ENCODE measurements around the gene PLAC1.

Gene PLAC1

GRCh38 chrX:134544513-134545151 lies 113.6 kb downstream of the PLAC1 start:
- no peak for TF ChIP-seq CTCF (IDR thresholded peaks at IDR 0.05; ENCODE audit: insufficient read depth, low read length, missing control alignments)
- POLR2A ChIA-PET, result interaction anchor here (1.4 to 1.5 kb wide), 2 partner anchors 125 to 238 kb away, joined by 3 to 4 read pairs; no protein-coding TSS in a partner anchor
- CTCF ChIA-PET, result interaction anchor here (1.3 to 1.8 kb wide), 3 partner anchors 219 to 244 kb away, joined by 3 to 4 read pairs (median 3); no protein-coding TSS in a partner anchor
- DNase-seq (ENCODE audit: low read depth, low spot score), result no peak
- H3K4me3 ChIP-seq (ENCODE audit: low read depth, low read length), result peak overlapping the region; percentile 6

GRCh38 chrX:134544135-134544512 lies 114.1 kb downstream of the PLAC1 start:
- ChIA-PET CTCF (interaction anchor here (1.3 to 1.8 kb wide), 3 partner anchors 220 to 245 kb away, joined by 3 to 4 read pairs (median 3); no protein-coding TSS in a partner anchor), POLR2A (interaction anchor here (1.4 to 1.5 kb wide), 2 partner anchors 125 to 239 kb away, joined by 3 to 4 read pairs; no protein-coding TSS in a partner anchor)
- DNase-seq (ENCODE audit: low read depth, low spot score), result no peak
- no peak overlapping the region; the same call in 1 of the 2 replicates for H3K4me3 ChIP-seq (ENCODE audit: low read depth, low read length)
- TF ChIP-seq CTCF (IDR thresholded peaks at IDR 0.05; ENCODE audit: insufficient read depth, low read length, missing control alignments), result no peak

GRCh38 chrX:134543288-134543687 lies 115.0 kb downstream of the PLAC1 start:
- no peak for TF ChIP-seq CTCF (IDR thresholded peaks at IDR 0.05; ENCODE audit: insufficient read depth, low read length, missing control alignments)
- CTCF ChIA-PET, result interaction anchor here (1.3 kb wide), 2 partner anchors 221 to 238 kb away, joined by 3 to 4 read pairs; no protein-coding TSS in a partner anchor
- no peak overlapping the region for H3K4me3 ChIP-seq (ENCODE audit: low read depth, low read length)
- DNase-seq (ENCODE audit: low read depth, low spot score), result no peak
- POLR2A ChIA-PET, result interaction anchor here (1.2 to 1.5 kb wide), 3 partner anchors 126 to 221 kb away, joined by 3 to 4 read pairs (median 3); no protein-coding TSS in a partner anchor

- TF ChIP-seq CTCF (IDR thresholded peaks at IDR 0.05; ENCODE audit: insufficient read depth, low read length, missing control alignments), result no peak
- no peak for DNase-seq (ENCODE audit: low read depth, low spot score)
- no peak overlapping the region for H3K4me3 ChIP-seq (ENCODE audit: low read depth, low read length)
- ChIA-PET CTCF (interaction anchor here (1.3 kb wide), 1 partner anchor 239 kb away, joined by 3 read pairs; no protein-coding TSS in a partner anchor), POLR2A (interaction anchor here (1.2 to 1.5 kb wide), 2 partner anchors 128 to 222 kb away, joined by 3 to 4 read pairs; no protein-coding TSS in a partner anchor)
These were observed 115.8 kb downstream of the PLAC1 start for GRCh38 chrX:134542485-134542884.

GRCh38 chrX:134541906-134542305 lies 116.4 kb downstream of the PLAC1 start:
- no peak for TF ChIP-seq CTCF (IDR thresholded peaks at IDR 0.05; ENCODE audit: insufficient read depth, low read length, missing control alignments)
- DNase-seq (ENCODE audit: low read depth, low spot score), result no peak
- CTCF ChIA-PET, result interaction anchor here (0.7 kb wide), 1 partner anchor 210 kb away, joined by 3 read pairs; no protein-coding TSS in a partner anchor
- no peak overlapping the region for H3K4me3 ChIP-seq (ENCODE audit: low read depth, low read length)
- POLR2A ChIA-PET, result interaction anchor here (1.5 kb wide), 1 partner anchor 128 kb away, joined by 4 read pairs; no protein-coding TSS in a partner anchor

- POLR2A ChIA-PET, result no interaction called here
- no peak for DNase-seq (ENCODE audit: low read depth, low spot score)
- TF ChIP-seq CTCF (IDR thresholded peaks at IDR 0.05; ENCODE audit: insufficient read depth, low read length, missing control alignments), result no peak
- CTCF ChIA-PET, result no interaction called here
- no peak overlapping the region for H3K4me3 ChIP-seq (ENCODE audit: low read depth, low read length)
These were observed 120.0 kb downstream of the PLAC1 start for GRCh38 chrX:134538316-134538715.

All from AG04449 (cell line).